PC-9 (cell line): ENCODE results near the gene HOXC6. TPM values are rescaled to one million over a fixed set of nuclear protein-coding genes. Genes with fewer than 3 reads are reported as not detected.
"Not testable (repeated sequence)": the region's sequence is repeated elsewhere in the genome, so short reads cannot be mapped to it uniquely, and the experiment has no call there.

Experiments used
- BruUV-seq: library from RNA; stranded (reverse); fragments of 400-500 nt; replicated peaks from 2 replicates; lab custom pipeline; 2021; lab: Mats Ljungman, UMichigan
- CTCF ChIA-PET: fragments of 300-600 bp; sonication (Branson Sonifier 250); formaldehyde crosslinking; loops from one replicate; lab custom pipeline; 2022; ENCODE audit warnings: antibody characterized with exemption; lab: Charles Lee
- POLR2A ChIA-PET: fragments of 300-600 bp; sonication (Branson Sonifier 250); formaldehyde crosslinking; loops from one replicate; lab custom pipeline; 2022; ENCODE audit warnings: antibody characterized with exemption; ENCODE audit not compliant: unreplicated experiment; lab: Charles Lee
- DNase-seq, 2 experiments: peaks; one replicate each; pipeline versions ENCODE4 v3.0.0 to v3.0.0-alpha.2; 2015 to 2022; ENCODE audit warnings: mixed read lengths in 1 of 2
- H2AFZ ChIP-seq: fragments of 200-600 bp; sonication (generic); 2 replicates; pipeline ENCODE4 v1.8.1; 2017; ENCODE audit warnings: antibody characterized with exemption
- H3F3A ChIP-seq: fragments of 200-600 bp; sonication (generic); 2 replicates; pipeline ENCODE4 v1.8.1; 2017; ENCODE audit warnings: antibody characterized with exemption, mild to moderate bottlenecking, low read depth; ENCODE audit not compliant: insufficient read depth
- H3K27ac ChIP-seq: fragments of 200-600 bp; sonication (generic); 2 replicates; pipeline ENCODE4 v1.6.1; 2016; ENCODE audit warnings: mixed run types
- H3K27me3 ChIP-seq: fragments of 200-600 bp; sonication (generic); 2 replicates; pipeline ENCODE4 v1.6.1; 2016; ENCODE audit warnings: low read depth, mixed run types; ENCODE audit not compliant: insufficient read depth
- H3K36me3 ChIP-seq: fragments of 200-600 bp; sonication (generic); 2 replicates; pipeline ENCODE4 v1.6.1; 2016; ENCODE audit warnings: low read depth, mixed run types
- H3K4me1 ChIP-seq: fragments of 200-600 bp; sonication (generic); replicated peaks from 2 replicates; pipeline ENCODE4 v1.6.1; 2016; ENCODE audit warnings: mixed run types; ENCODE audit not compliant: insufficient read depth
- H3K4me2 ChIP-seq: fragments of 200-600 bp; sonication (generic); 2 replicates; pipeline ENCODE4 v1.6.1; 2017; ENCODE audit warnings: mixed run types
- H3K4me3 ChIP-seq: fragments of 200-600 bp; sonication (generic); 2 replicates; pipeline ENCODE4 v1.6.1; 2016; ENCODE audit warnings: mixed run types
- H3K79me2 ChIP-seq: fragments of 200-600 bp; sonication (generic); 2 replicates; pipeline ENCODE4 v1.6.1; 2017; ENCODE audit warnings: low read depth, mixed run types
- H3K9me2 ChIP-seq: fragments of 200-600 bp; sonication (generic); 2 replicates; pipeline ENCODE4 v1.8.1; 2017; ENCODE audit warnings: mild to moderate bottlenecking; ENCODE audit not compliant: insufficient read depth
- H3K9me3 ChIP-seq: fragments of 200-600 bp; sonication (generic); 2 replicates; pipeline ENCODE4 v1.8.1; 2016; ENCODE audit warnings: low read depth; ENCODE audit not compliant: insufficient read depth
- H4K20me1 ChIP-seq: fragments of 200-600 bp; sonication (generic); 2 replicates; pipeline ENCODE4 v1.8.1; 2017; ENCODE audit not compliant: insufficient read depth
- EZH2 ChIP-seq: fragments of 200-600 bp; sonication (generic); IDR thresholded peaks from 2 replicates; pipeline ENCODE4 v1.8.0; 2017; ENCODE audit warnings: antibody characterized with exemption, low read depth
- intact Hi-C: fragments of 100-400 bp; cut with micrococcal nuclease; formaldehyde crosslinking; loops from one replicate; pipeline ENCODE4 v1.10.0; 2022; ENCODE audit not compliant: unreplicated experiment
- total RNA-seq: library from RNA; stranded (reverse); gene quantifications from 2 replicates; pipeline ENCODE4 v1.2.3, GENCODE V29; 2021
- TF ChIP-seq, protein P1 (sequence below): fragments of 200-600 bp; sonication (generic); conservative IDR thresholded peaks from 2 replicates; pipeline ENCODE4 v1.6.1; 2017; ENCODE audit warnings: mixed run types, antibody characterized with exemption, mild to moderate bottlenecking, moderate library complexity

Gene HOXC6
- total RNA-seq, 1 experiment from 2014 or later, result 4.1 TPM

DNA sequence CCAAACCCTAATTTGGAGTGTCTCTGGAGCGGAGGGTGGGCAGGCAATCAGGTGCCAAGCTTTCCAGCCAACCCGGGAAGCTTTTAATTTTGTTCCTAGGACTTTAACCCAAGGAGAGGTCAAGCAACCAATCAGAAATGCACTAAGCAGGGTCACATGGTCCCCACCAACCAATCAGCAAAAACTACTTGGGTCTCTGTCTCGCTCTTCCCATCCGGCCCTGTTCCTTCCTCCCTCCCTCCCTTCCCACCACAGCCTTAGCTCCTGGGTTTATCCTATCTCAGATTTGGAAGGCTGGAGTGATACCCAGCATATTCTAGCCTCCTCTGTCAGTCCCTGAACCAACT lies 11.9 kb downstream of the HOXC6 start:
- BruUV-seq, result no TSS peak
- H3K9me3 ChIP-seq, result no peaks in the 10 kb centered on the region
- intact Hi-C loops, result no loop called here
- H4K20me1 ChIP-seq, result no peaks in the 10 kb centered on the region
- H3K4me1 ChIP-seq, result no peaks in the 10 kb centered on the region
- no peak overlapping the region for H3K27ac ChIP-seq
- ChIA-PET CTCF (interaction anchor here (0.6 kb wide), 1 partner anchor 285 kb away, joined by 8 read pairs; the partner anchor contains the start of gene COPZ1), POLR2A (no interaction called here)
- no peaks in the 10 kb centered on the region for H3F3A ChIP-seq
- no peak overlapping the region for H2AFZ ChIP-seq
- TF ChIP-seq, protein P1, sequence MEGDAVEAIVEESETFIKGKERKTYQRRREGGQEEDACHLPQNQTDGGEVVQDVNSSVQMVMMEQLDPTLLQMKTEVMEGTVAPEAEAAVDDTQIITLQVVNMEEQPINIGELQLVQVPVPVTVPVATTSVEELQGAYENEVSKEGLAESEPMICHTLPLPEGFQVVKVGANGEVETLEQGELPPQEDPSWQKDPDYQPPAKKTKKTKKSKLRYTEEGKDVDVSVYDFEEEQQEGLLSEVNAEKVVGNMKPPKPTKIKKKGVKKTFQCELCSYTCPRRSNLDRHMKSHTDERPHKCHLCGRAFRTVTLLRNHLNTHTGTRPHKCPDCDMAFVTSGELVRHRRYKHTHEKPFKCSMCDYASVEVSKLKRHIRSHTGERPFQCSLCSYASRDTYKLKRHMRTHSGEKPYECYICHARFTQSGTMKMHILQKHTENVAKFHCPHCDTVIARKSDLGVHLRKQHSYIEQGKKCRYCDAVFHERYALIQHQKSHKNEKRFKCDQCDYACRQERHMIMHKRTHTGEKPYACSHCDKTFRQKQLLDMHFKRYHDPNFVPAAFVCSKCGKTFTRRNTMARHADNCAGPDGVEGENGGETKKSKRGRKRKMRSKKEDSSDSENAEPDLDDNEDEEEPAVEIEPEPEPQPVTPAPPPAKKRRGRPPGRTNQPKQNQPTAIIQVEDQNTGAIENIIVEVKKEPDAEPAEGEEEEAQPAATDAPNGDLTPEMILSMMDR, result no peak
- no peak for TF ChIP-seq EZH2
- DNase-seq, result no peak
- no peaks in the 10 kb centered on the region for H3K79me2 ChIP-seq
- H3K4me3 ChIP-seq, result no peak overlapping the region
- H3K4me2 ChIP-seq, result no peak overlapping the region
- no peaks in the 10 kb centered on the region for H3K9me2 ChIP-seq
- H3K36me3 ChIP-seq, result no peaks in the 10 kb centered on the region
- peaks cover 31% of the 10 kb centered on the region for H3K27me3 ChIP-seq

DNA sequence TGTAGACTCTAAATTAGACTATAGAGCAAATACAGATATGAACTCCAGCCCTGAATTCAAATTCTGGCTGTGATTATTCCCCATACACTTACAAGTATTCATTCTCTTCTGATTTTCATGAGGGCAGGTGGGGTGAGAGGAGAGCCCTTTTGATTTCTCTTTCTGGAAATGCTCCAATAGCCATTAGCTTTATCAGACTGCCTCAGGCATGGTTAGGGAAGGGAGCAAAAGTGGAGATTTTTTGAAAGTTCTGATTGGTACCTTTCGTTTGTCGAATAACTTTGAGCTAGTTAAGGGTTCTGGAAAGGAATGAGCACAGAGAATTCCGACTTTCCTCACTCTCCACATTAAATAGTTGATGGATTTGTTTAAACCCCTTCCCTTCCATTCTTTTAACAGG lies 12.4 kb downstream of the HOXC6 start:
- Histone ChIP-seq H3K27ac (no peak overlapping the region), H2AFZ (no peak overlapping the region), H3K9me3 (no peaks in the 10 kb centered on the region), H3F3A (no peaks in the 10 kb centered on the region), H3K4me3 (no peak overlapping the region), H4K20me1 (no peaks in the 10 kb centered on the region), H3K36me3 (no peaks in the 10 kb centered on the region), H3K27me3 (peaks cover 35% of the 10 kb centered on the region), H3K79me2 (no peaks in the 10 kb centered on the region), H3K9me2 (no peaks in the 10 kb centered on the region), H3K4me1 (no peaks in the 10 kb centered on the region), H3K4me2 (no peak overlapping the region)
- no peak for DNase-seq
- BruUV-seq, result no TSS peak
- POLR2A ChIA-PET, result no interaction called here
- intact Hi-C loops, result no loop called here
- TF ChIP-seq EZH2, result no peak
- TF ChIP-seq, protein P1, result no peak
- CTCF ChIA-PET, result interaction anchor here (0.6 kb wide), 1 partner anchor 183 kb away, joined by 3 read pairs; no protein-coding TSS in a partner anchor

DNA sequence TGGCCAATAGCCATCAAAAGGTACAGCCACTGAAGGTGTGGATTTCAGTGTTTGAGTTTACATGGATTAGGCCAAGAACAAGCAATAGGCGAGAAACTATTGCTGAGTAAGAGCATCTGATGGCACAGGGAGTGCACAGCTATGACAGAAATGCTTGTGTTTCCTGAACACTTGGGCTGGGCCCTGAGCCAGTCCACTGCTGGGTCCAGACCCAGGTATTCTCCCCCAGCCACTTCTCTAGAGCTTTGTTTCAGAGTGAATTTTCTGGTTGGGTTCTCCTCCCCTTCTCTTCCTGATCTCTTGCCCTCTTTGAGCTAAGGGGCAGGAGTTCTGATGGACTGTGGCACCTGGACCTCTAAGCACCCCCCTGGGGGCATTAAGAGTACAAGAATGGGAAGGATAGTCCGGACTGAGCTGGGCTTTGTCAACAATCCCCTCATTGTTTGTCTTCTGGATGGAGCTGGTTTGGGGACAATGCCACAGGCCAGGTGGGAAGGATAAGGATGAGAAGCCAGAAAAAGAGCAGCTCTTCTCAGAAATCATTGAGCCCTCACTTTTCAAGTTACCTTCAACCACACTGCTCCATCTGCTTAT lies 13.0 kb downstream of the HOXC6 start:
- Histone ChIP-seq H3K27me3 (peaks cover 38% of the 10 kb centered on the region), H4K20me1 (no peaks in the 10 kb centered on the region), H3K4me3 (no peak overlapping the region), H3K9me2 (no peaks in the 10 kb centered on the region), H3K36me3 (no peaks in the 10 kb centered on the region), H3K4me2 (no peak overlapping the region), H3K4me1 (no peaks in the 10 kb centered on the region), H3F3A (no peaks in the 10 kb centered on the region), H3K9me3 (no peaks in the 10 kb centered on the region), H3K79me2 (no peaks in the 10 kb centered on the region), H3K27ac (no peak overlapping the region), H2AFZ (no peak overlapping the region)
- ChIA-PET POLR2A (interaction anchor here (0.6 kb wide), 1 partner anchor 338 kb away, joined by 6 read pairs; no protein-coding TSS in a partner anchor), CTCF (interaction anchor here (0.6 kb wide), 1 partner anchor 183 kb away, joined by 3 read pairs; no protein-coding TSS in a partner anchor)
- TF ChIP-seq, protein P1, result no peak
- TF ChIP-seq EZH2, result no peak
- no peak for DNase-seq
- BruUV-seq, result no TSS peak
- intact Hi-C loops, result no loop called here

DNA sequence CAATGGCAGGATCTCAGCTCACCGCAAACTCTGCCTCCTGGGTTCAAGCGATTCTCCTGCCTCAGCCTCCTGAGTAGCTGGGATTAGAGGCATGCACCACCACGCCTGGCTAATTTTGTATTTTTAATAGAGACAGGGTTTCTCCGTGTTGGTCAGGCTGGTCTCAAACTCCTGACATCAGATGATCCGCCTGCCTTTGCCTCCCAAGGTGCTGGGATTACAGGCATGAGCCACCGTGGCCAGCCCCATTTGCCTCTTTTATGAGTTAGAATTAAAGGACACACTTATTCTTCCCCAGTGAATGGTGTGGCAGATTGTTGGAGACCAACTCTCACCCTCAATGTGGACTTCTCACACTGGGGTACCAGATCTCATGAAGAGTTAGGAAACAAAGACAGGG lies 13.8 kb downstream of the HOXC6 start:
- H3K4me1 ChIP-seq, H2AFZ ChIP-seq, H3K4me2 ChIP-seq, CTCF ChIA-PET, DNase-seq, BruUV-seq, H3K9me2 ChIP-seq, intact Hi-C loops, H3K4me3 ChIP-seq, H3K79me2 ChIP-seq, H4K20me1 ChIP-seq, H3K9me3 ChIP-seq, H3F3A ChIP-seq, POLR2A ChIA-PET, H3K27ac ChIP-seq, H3K36me3 ChIP-seq: not testable (repeated sequence)
- peaks cover 38% of the 10 kb centered on the region for H3K27me3 ChIP-seq
